CD4-positive, alpha-beta T cell treated with Interleukin-1 beta for 1 hour (primary cell): Measurements from ENCODE around the gene SSH2.
A peak's percentile ranks its signal among the peaks of the same experiment; 100 is the strongest.
"Not testable (repeated sequence)": the region's sequence is repeated elsewhere in the genome, so short reads cannot be mapped to it uniquely, and the experiment has no call there.

Source experiments
- DNase-seq, 2 donors: peaks; one replicate each; pipeline ENCODE4 v3.0.0-alpha.2; 2020 to 2022

Gene SSH2

DNA sequence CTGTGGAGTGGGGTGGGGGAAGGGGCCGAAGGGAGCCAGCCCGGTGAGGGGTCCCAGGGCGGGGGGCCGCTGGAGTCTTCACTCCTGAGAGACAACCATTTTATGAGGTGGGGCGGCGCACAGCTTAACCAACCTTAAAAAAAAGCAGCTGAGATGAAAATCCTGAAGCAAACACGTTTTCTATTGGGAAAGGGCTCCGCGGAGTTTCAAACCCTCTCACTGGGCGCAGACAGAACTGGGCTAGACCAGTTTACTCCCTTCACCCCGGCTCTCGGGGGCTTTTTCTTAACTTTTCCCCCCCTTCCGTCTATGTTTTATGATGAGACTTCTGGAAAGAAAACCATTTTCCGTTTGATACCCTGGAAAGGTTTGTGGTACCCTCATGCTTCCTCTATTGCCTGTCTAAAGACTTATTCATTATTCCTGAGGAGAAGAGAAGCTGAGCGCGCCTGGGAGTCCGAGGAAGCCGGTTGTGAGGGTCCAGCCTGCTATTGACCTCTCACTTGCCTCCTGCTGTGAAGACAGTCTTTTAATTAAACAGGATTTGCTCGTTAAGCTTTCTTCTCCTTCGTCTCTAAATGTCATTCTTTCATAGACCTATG lies 482 bp upstream of the SSH2 start:
- no peak for DNase-seq

- peak in 1 of 2 donors; percentile 1 for DNase-seq
These were observed 959 bp downstream of the SSH2 start for GRCh38 chr17:29929006-29929532.

- no peak for DNase-seq
These were observed 2.5 kb downstream of the SSH2 start for GRCh38 chr17:29927546-29927945.

- DNase-seq = no peak
These were observed 5.2 kb downstream of the SSH2 start for GRCh38 chr17:29924786-29925185.

DNA sequence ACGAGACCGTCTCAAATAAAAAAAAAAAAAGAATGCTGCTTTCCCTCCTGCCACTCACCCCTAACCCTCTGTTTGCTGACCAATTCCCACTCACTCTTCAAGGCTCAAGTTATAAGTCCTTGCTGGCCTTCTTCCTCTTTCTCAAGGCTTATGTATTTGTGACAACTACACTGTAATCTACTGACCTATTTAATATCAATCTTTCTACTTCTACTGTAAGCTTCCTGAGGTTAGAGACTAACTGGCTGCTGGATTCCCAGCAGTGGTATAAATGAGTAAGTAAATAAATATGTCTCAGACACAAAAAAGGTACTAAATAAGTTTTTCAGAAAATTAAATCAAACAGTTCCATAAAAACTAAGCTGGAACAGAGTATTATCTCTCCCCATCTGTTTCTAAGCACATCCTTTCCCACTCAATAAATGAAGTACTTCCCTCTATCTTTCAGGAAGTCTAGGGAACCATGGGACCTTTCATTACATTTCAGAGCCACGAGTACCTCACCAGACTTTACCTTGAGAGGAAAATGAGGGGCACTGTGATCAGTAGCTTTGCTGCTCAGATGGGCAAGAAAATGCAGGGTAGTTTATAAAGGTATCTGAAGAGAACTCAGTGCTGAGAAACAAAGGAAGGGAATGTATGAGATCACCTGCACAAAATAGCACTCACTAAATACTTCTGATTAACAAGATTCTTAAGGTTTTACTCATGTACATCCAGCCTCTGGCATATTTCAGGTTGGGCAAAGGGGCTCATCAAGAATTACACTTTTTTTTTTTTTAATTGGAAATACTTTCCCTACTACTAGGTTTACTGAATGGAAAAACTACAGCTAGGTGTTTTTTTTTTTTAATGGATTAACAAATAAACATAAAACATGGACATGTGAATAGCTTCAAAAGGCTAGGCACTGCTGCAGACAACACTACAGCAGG lies 10.8 kb downstream of the SSH2 start:
- no peak for DNase-seq

DNA sequence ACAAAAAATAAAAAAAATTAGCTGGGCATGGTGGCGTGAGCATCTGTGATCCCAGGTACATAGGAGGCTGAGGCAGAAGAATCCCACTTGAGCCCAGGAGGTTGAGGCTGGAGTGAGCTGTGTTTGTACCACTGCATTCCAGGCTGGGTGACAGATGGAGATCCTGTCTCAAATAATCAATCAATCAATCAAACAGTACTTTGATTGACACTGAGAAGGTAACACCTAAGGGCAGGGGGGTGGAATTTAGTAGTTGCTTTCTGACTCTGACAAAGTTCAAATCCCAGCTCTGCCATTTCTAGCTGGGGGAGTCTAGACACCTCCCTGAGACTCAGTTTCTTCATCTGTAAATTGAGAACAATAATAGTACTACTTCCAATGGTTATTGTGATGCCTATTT lies 12.0 kb downstream of the SSH2 start:
- DNase-seq = no peak

DNA sequence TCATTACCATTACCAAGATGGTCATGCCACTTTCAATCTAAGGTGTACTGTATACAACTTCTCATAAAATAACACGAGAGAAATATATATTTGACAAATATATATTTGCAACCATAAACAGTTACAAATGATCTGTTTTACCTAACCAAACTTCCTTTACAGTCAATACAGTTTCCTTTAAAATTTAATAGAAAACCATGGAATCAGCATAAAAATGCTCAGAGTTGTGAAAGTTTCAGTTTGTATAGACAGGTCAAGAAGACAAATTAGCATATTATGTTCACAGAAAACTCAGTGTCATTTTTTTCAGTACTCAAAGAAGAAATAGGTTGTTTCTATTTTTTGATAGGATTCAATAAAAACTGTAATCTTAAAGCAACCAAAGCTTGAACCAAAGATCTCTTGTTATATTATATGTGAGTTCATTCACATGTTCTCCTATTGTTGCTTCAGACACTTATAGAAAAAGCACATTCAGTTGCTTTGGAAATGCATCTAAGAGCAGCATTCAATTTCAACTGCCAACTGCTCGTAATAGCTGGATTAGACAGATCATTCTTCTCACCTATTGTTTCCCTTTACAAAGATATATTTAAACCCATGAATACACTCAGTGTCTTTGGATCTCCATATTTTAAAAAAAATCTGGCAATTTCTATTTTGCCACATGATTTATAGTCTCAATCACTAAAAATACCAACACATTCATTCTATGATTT lies 15.1 kb downstream of the SSH2 start:
- no peak for DNase-seq

GRCh38 chr17:29911641-29912177 lies 18.3 kb downstream of the SSH2 start:
- DNase-seq = no peak

DNA sequence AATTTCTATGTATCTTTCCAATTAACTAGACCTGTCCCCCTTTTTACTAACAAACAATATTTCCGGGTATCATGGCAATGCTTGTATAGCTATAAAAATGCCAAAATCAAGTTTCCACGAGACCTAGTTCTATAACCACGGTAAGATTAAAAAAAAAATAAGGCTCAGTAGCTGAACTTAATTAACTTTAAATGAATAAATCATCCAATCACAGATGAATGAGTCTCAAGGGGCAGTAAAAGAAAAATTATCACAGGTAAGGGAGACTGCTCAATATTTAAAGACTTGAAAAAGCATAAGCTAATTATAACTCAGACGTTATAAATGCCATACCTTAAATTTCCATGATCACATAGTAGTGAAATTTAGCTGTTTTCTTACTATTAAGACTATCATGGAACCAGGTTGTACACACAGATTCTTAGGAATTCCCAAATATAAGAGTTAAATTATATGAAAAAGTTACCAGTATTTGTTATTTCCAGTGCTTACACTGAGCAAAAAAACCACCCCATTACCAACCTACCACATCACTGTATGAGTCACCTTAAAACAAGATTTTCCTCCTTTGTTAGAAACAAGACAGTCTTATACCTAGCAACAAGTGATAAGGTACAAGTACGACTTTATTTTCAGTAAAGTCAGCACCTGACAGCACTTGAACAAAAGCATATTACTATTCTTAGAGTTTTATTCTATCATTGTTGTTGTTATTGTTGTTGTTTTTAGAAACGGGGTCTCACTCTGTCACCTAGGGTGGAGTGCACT lies 20.6 kb downstream of the SSH2 start:
- no peak for DNase-seq

GRCh38 chr17:29906969-29907368 lies 23.1 kb downstream of the SSH2 start:
- DNase-seq = no peak

GRCh38 chr17:29905879-29906167 lies 24.2 kb downstream of the SSH2 start:
- DNase-seq = no peak

DNA sequence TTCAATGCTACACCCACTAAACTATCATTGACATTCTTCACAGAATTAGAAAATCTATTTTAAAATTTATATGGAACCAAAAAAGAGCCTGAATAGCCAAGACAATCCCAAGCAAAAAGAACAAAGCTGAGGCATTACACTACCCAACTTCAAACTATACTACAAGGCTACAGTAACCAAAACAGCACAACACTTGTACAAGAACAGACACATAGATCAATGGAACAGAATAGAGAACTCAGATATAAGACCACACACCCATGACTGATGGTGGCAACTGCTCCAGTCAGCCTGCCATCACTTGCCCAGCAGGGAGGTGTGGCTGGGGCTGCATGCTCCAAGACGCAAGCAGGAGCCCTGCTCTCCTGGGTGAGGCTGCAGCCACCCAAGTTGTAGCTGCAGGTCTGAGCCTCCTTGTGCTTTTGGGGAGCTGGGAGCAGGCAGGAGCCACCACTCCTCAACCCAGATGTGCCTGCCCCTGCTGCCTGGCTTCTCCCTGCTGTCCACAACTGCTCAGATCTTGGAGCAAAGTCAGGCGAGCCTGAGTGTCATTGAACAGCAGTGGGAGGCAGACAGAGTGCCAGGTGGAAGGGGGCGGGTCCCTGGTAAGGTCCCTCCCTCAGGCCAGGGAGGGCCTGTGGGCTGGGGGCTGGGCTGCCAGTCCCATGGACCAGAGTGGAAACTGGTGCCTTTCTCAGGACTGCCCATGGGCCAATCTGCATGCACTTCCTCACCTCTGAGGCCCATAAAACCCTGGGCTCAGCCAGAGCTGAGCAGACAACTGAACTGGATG lies 24.7 kb downstream of the SSH2 start:
- no peak for DNase-seq

DNA sequence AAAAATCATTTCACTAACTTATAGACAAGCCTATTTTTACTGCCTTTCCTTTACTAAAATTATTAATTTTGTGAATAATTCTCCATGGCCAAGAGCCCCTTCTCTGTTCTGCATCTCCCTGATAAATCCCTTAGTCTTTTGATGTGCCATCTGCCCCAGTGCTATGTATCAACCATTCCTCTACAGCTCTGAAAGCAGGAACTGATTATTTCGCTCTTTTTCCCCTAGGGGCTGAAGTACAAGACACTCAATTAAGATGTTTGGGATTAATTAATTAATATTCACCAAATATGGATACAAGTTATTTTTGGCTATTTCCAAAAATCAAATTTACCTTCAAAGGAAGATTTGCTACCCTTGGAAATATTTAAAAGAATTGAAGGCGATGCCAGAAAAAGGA lies 26.6 kb downstream of the SSH2 start:
- no peak for DNase-seq

GRCh38 chr17:29897136-29897535 lies 32.9 kb downstream of the SSH2 start:
- not testable (repeated sequence) for DNase-seq

DNA sequence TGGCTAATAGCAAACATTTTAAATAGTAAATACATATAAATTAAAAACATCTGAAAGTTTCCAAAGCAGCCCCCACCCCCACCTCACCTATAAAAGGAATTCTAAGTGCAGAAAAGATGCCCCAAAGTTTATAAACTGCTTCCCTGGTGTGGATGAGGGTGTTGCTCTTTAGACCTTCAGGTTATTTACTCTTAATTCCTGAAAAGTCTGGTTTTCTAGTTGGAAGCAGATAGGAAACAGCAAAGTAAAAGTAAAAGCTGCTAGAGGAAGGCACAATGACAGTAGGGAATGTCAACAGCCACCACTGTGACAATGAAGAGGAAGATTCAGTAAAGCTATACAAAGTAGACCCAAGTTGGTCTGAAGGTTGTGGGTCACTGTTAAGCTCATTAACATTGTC lies 37.8 kb downstream of the SSH2 start:
- DNase-seq = no peak

DNA sequence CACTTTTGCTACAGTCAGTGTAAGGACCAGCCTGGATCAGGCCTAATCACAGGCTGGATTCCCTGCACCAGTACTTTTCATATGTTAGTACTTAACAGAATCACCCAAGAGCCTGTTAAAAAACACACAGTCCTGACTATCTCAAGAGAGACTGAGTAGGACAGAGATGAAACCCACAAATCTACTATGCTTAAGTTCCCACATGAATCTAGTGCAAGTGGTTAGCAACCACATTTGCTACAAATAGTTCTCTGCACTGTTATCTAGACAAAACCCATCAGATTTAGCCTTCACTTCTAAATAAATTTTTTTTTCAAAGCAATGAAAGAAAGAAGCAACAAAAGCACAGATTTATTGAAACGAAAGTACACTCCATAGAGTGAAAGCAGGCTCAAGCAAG lies 38.9 kb downstream of the SSH2 start:
- DNase-seq = no peak

- no peak for DNase-seq
These were observed 44.9 kb downstream of the SSH2 start for GRCh38 chr17:29885031-29885640.

DNA sequence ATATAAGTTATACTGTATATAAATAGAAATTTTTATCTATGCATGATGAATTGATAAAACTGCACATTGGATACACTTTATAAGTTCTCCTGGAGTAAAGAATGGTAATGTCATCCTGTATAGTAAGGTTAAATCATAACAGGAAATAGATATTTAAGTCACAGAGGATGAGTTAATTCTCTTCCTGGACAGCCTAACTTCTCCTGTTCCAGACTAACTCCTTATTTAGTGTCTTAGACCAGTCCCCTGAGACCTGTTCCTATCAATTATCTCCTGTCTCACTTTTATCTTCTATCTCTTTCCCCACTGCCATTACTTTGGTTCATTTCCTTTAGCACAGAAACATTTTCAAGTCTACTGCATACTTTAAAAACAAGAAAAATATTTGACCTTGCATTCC lies 46.5 kb downstream of the SSH2 start:
- no peak for DNase-seq

- DNase-seq = no peak
These were observed 48.8 kb downstream of the SSH2 start for GRCh38 chr17:29881256-29881655.

DNA sequence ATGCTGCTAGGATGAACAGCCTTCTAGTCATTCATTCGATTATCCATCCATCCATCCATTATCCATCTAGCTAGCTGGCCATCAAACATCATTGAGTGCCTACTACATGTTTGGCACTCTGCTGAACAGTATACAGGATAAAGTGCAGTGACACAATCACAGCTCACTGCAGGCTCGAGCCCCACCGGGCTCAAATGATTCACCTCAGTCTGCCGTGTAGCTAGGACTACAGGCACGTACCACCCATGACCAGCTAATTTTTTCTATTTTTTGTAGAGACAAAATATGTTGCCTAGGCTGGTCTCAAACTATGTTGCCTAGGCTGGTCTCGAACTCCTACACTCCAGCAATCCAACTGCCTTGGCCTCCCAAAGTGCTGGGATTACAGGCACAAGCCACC lies 50.0 kb downstream of the SSH2 start:
- no peak for DNase-seq

DNA sequence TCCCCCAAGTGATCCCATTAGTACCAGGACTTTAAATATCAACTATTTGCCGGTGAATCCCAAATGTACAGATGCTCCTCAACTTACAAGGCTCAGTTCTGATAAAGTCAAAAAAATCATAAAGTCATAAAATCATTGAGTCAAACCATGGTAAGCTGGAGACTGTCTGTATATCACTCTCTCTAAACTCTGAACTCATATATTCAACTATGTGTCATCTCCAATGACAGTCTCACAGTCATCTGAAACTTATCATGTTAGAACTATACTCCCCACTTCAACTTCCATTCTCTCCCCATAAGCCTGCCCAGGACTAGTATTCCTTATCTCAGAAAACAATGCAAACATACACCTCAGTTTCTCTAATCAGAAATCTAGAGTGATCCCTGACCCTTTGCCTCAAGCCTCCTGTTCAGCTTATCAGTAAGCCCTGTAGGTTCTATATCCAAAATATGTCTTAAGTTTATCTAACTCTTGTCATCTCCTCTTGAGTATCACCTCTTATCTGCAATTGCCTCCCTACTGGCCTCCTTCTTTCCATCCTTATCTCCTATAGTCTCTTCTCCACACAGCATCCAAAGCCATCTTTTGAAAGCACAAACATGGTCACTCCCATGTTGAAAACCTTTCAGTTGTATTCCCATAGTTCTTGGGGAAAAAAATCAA lies 55.0 kb downstream of the SSH2 start:
- no peak for DNase-seq
